LNCAP (cell line): Measurements from ENCODE around the gene ITSN1.

Source experiments
- TF ChIP-seq, protein P1 (sequence below): fragments of 450-650 bp; IDR thresholded peaks from 2 replicates; pipeline ENCODE4 v1.5.1; 2017; ENCODE audit warnings: mild to moderate bottlenecking

ITSN1 gene

DNA sequence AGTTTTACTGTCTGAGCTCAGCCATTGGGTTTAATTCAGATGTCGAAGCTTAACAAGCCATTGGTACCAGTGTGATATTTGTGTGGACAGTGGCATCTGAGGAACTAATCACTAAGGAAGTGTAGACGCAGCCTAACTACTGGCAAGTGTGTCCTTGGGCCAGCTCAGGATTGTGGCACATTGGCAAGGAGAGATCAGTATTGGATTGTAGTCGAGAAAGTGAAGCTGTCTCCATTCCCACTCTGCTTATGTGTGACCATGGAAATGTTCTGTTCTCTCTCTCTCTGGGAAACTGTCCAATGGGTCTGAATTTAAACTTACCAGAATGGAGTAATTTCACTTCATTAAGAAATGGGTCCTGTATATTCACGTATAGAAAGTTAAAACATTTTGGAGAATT, 112.2 kb downstream of the ITSN1 start:
- TF ChIP-seq, protein P1, sequence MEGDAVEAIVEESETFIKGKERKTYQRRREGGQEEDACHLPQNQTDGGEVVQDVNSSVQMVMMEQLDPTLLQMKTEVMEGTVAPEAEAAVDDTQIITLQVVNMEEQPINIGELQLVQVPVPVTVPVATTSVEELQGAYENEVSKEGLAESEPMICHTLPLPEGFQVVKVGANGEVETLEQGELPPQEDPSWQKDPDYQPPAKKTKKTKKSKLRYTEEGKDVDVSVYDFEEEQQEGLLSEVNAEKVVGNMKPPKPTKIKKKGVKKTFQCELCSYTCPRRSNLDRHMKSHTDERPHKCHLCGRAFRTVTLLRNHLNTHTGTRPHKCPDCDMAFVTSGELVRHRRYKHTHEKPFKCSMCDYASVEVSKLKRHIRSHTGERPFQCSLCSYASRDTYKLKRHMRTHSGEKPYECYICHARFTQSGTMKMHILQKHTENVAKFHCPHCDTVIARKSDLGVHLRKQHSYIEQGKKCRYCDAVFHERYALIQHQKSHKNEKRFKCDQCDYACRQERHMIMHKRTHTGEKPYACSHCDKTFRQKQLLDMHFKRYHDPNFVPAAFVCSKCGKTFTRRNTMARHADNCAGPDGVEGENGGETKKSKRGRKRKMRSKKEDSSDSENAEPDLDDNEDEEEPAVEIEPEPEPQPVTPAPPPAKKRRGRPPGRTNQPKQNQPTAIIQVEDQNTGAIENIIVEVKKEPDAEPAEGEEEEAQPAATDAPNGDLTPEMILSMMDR: no peak

DNA sequence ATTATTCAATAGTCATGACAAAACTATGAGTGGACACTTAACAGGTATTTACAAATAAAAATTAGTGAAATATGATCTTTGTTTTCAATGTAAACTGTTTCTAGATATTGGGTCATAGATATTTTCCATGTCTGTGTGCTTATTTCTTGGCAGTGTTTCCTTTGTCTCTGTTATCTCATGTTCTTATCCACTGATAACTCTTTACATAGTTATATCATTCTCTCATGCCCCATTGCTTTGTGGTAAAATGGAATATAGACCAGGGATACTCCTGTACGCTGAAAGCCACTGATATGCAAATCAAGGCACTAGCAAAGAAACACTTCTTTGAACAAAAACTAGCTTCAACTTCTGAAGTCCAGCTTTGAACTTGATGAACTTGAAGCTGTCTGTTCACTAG, 113.1 kb downstream of the ITSN1 start:
- TF ChIP-seq, protein P1: no peak

DNA sequence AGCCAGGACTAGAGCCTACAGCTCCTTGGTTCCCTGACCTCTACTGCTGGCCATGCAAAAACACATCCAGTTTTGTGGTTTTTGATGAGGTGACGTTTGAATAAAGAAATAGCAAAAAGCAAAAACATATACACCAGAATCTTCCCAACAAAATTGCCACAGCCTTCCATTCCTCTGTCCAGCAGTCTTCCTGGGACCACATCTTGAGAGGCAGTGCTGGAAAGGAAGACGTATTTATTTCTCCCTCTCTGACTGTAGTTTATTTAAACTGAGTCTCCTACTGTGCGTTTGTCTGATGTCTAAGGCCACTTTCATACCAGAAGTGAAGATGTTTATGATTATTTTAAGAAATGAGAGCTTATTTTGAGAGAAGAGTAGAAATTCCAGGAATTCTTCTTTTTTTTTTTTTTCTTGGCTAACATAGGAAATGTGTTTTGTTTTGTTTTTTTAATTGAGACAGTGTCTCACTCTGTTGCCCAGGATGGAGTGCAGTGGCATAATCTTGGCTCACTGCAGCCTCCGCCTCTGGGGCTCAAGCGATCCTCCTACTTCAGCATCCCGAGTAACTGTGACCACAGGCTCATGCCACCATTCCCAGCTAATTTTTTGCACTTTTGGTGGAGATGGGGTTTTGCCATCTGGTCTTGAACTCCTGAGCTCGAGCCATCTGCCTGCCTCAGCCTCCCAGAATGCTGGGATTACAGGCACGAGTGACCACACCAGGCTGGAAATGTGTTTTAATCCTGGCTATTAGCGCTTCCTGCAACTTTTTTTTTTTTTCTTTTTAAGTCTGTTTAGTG, 118.5 kb downstream of the ITSN1 start:
- TF ChIP-seq, protein P1: no peak

DNA sequence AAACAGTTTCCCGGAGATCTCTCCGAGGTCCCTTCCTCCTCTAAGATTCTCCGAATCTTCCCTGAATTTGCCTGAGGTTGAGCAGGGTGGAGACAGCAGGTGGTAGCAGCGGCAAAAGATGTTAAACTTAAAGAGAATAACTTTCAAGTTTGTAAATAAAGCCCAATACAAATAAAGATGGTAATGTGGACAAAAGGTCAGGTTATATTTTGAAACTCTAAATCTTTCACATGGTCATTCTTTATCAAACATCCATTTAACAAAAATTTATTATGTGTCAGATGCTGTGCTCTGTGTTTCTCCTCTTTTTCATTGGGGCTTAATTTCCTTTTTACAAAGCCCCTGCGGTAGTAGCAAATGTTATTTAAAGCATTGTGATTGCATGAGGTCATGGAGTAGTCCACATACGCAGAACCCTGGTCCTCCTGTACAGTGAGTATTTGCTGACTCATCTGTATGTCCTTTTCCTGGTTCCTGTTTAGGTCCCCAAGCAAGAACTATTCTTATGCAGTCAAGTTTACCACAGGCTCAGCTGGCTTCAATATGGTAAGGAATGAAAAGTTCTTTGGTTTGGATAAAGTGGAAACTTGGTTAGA, 119.2 kb downstream of the ITSN1 start:
- TF ChIP-seq, protein P1: no peak; the same call in 1 of the 2 replicates

DNA sequence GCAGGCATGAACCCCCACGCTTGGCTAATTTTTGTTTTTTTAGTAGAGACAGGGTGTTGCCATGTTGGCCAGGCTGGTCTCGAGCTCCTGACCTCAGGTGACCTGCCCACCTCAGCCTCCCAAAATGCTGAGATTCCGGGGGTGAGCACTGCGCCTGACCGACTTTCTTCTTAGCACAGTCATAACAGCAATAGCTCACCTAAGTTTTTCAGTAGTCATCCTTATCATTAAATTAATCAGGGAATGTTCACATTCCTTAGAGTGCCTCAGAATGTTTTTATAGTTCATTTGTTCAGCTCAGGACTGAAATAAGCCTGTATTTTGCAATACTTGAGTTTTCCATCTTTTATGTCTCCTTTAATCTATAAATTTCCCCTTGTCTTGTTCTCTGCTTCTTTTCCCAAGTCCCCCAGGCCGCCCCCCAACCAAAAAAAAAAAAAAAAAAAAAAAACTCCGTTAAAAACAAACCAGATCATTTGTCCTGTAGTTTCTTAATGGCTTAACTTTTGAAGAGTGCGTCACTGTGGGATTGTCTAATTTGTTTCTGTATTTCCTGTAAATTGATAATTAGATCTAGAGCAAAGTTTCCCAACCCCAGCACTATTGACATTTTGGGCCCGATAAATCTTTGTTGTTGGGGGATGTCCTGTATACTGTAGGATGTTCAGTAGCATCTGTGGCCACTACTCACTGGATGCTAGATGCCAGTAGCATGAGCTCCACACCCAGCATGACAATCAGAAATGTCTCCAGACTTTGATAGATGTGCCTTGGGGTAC, 120.7 kb downstream of the ITSN1 start:
- TF ChIP-seq, protein P1: no peak

DNA sequence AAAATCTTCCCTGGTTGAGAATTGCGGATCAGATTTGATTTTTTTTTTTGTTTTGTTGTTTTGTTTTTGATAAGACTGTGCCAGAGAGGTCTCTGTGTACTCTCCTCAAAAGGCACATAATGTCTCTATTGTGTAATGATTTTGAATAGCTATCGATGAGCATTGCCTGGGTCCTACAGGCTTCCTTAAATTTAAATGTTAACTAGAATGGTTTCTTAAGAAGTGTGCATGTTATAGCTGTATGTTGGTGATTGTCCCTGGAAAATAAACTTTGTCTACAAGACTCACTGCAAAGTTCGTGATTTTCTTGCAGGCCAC, 121.2 kb downstream of the ITSN1 start:
- TF ChIP-seq, protein P1: no peak

DNA sequence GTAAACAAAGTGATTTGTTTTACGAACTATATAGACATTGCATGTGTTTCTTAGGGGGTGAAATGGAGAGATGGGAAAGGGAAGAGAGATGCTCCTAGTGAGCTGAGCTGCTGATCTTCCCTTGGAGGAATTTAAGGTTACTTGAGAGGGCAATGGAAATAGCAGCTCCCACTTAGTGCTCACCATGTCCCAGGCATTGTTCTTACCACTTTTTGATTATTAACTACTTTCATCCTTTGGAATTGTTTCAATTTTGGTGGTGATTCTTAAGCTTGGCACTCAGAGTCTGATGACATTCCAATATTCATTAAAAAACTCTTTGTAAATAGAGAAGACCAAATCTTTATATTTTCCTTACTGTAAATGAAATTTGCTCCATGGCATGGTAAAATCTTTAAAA, 124.9 kb downstream of the ITSN1 start:
- TF ChIP-seq, protein P1: no peak
